ENCODE data around the gene TMEM45B. TPM values are rescaled to one million over a fixed set of nuclear protein-coding genes. Genes with fewer than 3 reads are reported as not detected.

The TMEM45B gene
- polyA plus RNA-seq, 1 donor from 2014 or later = not detected

- H3K4me3 ChIP-seq (ENCODE audit: low read length) = peak overlapping the region; percentile 93
- H3K4me2 ChIP-seq (ENCODE audit: low read length) = no peak overlapping the region
- peak overlapping the region; percentile 67 for H3K9ac ChIP-seq (ENCODE audit: low read length)
- peak overlapping the region; percentile 56 for H3K27ac ChIP-seq (ENCODE audit: low read length)
- no peaks in the 10 kb centered on the region for H3K36me3 ChIP-seq (ENCODE audit: insufficient read depth, low read length)
- no peaks in the 10 kb centered on the region for H3K9me3 ChIP-seq (ENCODE audit: low read length)
- no peaks in the 10 kb centered on the region for H3K27me3 ChIP-seq (ENCODE audit: insufficient read depth, low read depth, low read length)
- H3K79me2 ChIP-seq (replicated peaks; ENCODE audit: insufficient read depth, low read length) = peaks cover 17% of the 10 kb centered on the region
- H3F3A ChIP-seq (ENCODE audit: insufficient read depth, low read length, poor library complexity, severe bottlenecking) = no peaks in the 10 kb centered on the region
- TF ChIP-seq EZH2 (IDR thresholded peaks at IDR 0.05; ENCODE audit: borderline replicate concordance, insufficient read depth, low read length, poor library complexity, severe bottlenecking) = no peak
- TF ChIP-seq POLR2AphosphoS5 (IDR thresholded peaks at IDR 0.05) = no peak
- no peak for TF ChIP-seq SMC3 (conservative IDR thresholded peaks at IDR 0.05; ENCODE audit: poor library complexity)
- TF ChIP-seq MXI1 (conservative IDR thresholded peaks at IDR 0.05; ENCODE audit: poor library complexity, severe bottlenecking) = no peak
- no peak for TF ChIP-seq EP300 (conservative IDR thresholded peaks at IDR 0.05; ENCODE audit: poor library complexity, severe bottlenecking)
- TF ChIP-seq TAF1 (IDR thresholded peaks at IDR 0.05; ENCODE audit: low read depth) = no peak
- TF ChIP-seq CTCF (IDR thresholded peaks at IDR 0.05; ENCODE audit: poor library complexity, severe bottlenecking) = no peak
- no peak for TF ChIP-seq REST (IDR thresholded peaks at IDR 0.05; ENCODE audit: borderline replicate concordance)
- no peak for TF ChIP-seq RAD21 (conservative IDR thresholded peaks at IDR 0.05)
- no peaks in the 10 kb centered on the region for H3K9me2 ChIP-seq (ENCODE audit: insufficient read depth, low read length)
- H4K20me1 ChIP-seq (ENCODE audit: insufficient read depth) = no peaks in the 10 kb centered on the region
- H2AFZ ChIP-seq (ENCODE audit: low read depth, low read length) = peak overlapping the region; percentile 86
Observed at GRCh38 chr11:129896062-129896461, 80.4 kb downstream of the TMEM45B start.

GRCh38 chr11:129905402-129905801, 89.8 kb downstream of the TMEM45B start:
- H2AFZ ChIP-seq (ENCODE audit: low read depth, low read length) = no peak overlapping the region
- no peak overlapping the region for H3K9ac ChIP-seq (ENCODE audit: low read length)
- H3K36me3 ChIP-seq (ENCODE audit: insufficient read depth, low read length) = peaks cover 5% of the 10 kb centered on the region
- H3K27ac ChIP-seq (ENCODE audit: low read length) = no peak overlapping the region
- H3K4me3 ChIP-seq (ENCODE audit: low read length) = no peak overlapping the region
- H3K9me3 ChIP-seq (ENCODE audit: low read length) = no peaks in the 10 kb centered on the region
- no peaks in the 10 kb centered on the region for H3K9me2 ChIP-seq (ENCODE audit: insufficient read depth, low read length)
- TF ChIP-seq EP300 (conservative IDR thresholded peaks at IDR 0.05; ENCODE audit: poor library complexity, severe bottlenecking) = no peak
- no peak for TF ChIP-seq TAF1 (IDR thresholded peaks at IDR 0.05; ENCODE audit: low read depth)
- no peak for TF ChIP-seq MXI1 (conservative IDR thresholded peaks at IDR 0.05; ENCODE audit: poor library complexity, severe bottlenecking)
- no peak for TF ChIP-seq CTCF (IDR thresholded peaks at IDR 0.05; ENCODE audit: poor library complexity, severe bottlenecking)
- no peak for TF ChIP-seq RAD21 (conservative IDR thresholded peaks at IDR 0.05)
- no peak for TF ChIP-seq POLR2AphosphoS5 (IDR thresholded peaks at IDR 0.05)
- no peak for TF ChIP-seq EZH2 (IDR thresholded peaks at IDR 0.05; ENCODE audit: borderline replicate concordance, insufficient read depth, low read length, poor library complexity, severe bottlenecking)
- no peak for TF ChIP-seq SMC3 (conservative IDR thresholded peaks at IDR 0.05; ENCODE audit: poor library complexity)
- TF ChIP-seq REST (IDR thresholded peaks at IDR 0.05; ENCODE audit: borderline replicate concordance) = no peak
- H4K20me1 ChIP-seq (ENCODE audit: insufficient read depth) = no peaks in the 10 kb centered on the region
- no peaks in the 10 kb centered on the region for H3K27me3 ChIP-seq (ENCODE audit: insufficient read depth, low read depth, low read length)
- no peaks in the 10 kb centered on the region for H3F3A ChIP-seq (ENCODE audit: insufficient read depth, low read length, poor library complexity, severe bottlenecking)
- no peak overlapping the region for H3K4me2 ChIP-seq (ENCODE audit: low read length)
- no peaks in the 10 kb centered on the region for H3K79me2 ChIP-seq (replicated peaks; ENCODE audit: insufficient read depth, low read length)
